HepG2 (cell line): ENCODE data around the gene CUL7. TPM values are rescaled to one million over a fixed set of nuclear protein-coding genes. Genes with fewer than 3 reads are reported as not detected.
A peak's percentile ranks its signal among the peaks of the same experiment; 100 is the strongest.

Experiments
- BRF2 ChIP-seq: sonication (generic); formaldehyde crosslinking; IDR thresholded peaks from 2 replicates; pipeline ENCODE4 v1.8.1; 2022; ENCODE audit warnings: mild to moderate bottlenecking, missing genetic modification reagents
- FOXK2 ChIP-seq: fragments of 450-650 bp; IDR thresholded peaks from 2 replicates; pipeline ENCODE4 v1.6.1; 2016
- GABPB1 ChIP-seq: IDR thresholded peaks from 2 replicates; pipeline ENCODE4 v1.6.1; 2016; ENCODE audit warnings: mild to moderate bottlenecking, missing genetic modification reagents, moderate library complexity, missing compliant biosample characterization
- GRHL1 ChIP-seq: sonication (generic); formaldehyde crosslinking; conservative IDR thresholded peaks from 2 replicates; pipeline ENCODE4 v1.8.0; 2022; ENCODE audit warnings: missing genetic modification reagents
- HNRNPK ChIP-seq: fragments of 200-400 bp; formaldehyde crosslinking; IDR thresholded peaks from 2 replicates; pipeline ENCODE4 v1.6.1; 2018; ENCODE audit warnings: low read length, low read depth, moderate library complexity, mild to moderate bottlenecking; ENCODE audit not compliant: poor library complexity, severe bottlenecking
- KLF16 ChIP-seq, 2 experiments: sonication (generic) in 1 of 2; formaldehyde crosslinking in 1 of 2; IDR thresholded peaks; 2 replicates each; pipeline versions ENCODE4 v1.6.1 to v1.8.0; 2016 to 2023; ENCODE audit warnings: missing genetic modification reagents in 2 of 2, missing compliant biosample characterization in 1 of 2
- MXI1 ChIP-seq: IDR thresholded peaks from 3 replicates; pipeline ENCODE4 v1.6.1; 2012; ENCODE audit warnings: low read depth, low read length, inconsistent platforms, borderline replicate concordance
- POLR2G ChIP-seq: fragments of 200-400 bp; formaldehyde crosslinking; IDR thresholded peaks from 2 replicates; pipeline ENCODE4 v1.6.1; 2018; ENCODE audit warnings: mild to moderate bottlenecking, low read depth, low read length, moderate library complexity
- PPARG ChIP-seq: conservative IDR thresholded peaks from 2 replicates; pipeline ENCODE4 v1.6.1; 2016; ENCODE audit warnings: missing biosample characterization, missing genetic modification reagents
- RBFOX2 ChIP-seq: fragments of 200-400 bp; formaldehyde crosslinking; IDR thresholded peaks from 2 replicates; pipeline ENCODE4 v1.6.1; 2017; ENCODE audit warnings: low read depth, mild to moderate bottlenecking, low read length
- RELA ChIP-seq: sonication (generic); formaldehyde crosslinking; IDR thresholded peaks from 2 replicates; pipeline ENCODE4 v1.4.0; 2020; ENCODE audit warnings: missing genetic modification reagents
- RFXANK ChIP-seq: IDR thresholded peaks from 2 replicates; pipeline ENCODE4 v1.6.1; 2016
- RNF2 ChIP-seq: fragments of 450-650 bp; conservative IDR thresholded peaks from 2 replicates; pipeline ENCODE4 v1.6.1; 2016; ENCODE audit warnings: low read depth
- RORA ChIP-seq: sonication (generic); formaldehyde crosslinking; IDR thresholded peaks from 2 replicates; pipeline ENCODE4 v1.5.0; 2020; ENCODE audit warnings: mild to moderate bottlenecking, missing genetic modification reagents, moderate library complexity
- SRY ChIP-seq: sonication (generic); formaldehyde crosslinking; IDR thresholded peaks from 2 replicates; pipeline ENCODE4 v1.8.0; 2022; ENCODE audit warnings: mild to moderate bottlenecking, missing genetic modification reagents
- TP53 ChIP-seq: sonication (generic); formaldehyde crosslinking; conservative IDR thresholded peaks from 2 replicates; pipeline ENCODE4 v1.4.0; 2020; ENCODE audit warnings: missing genetic modification reagents
- ZMYM2 ChIP-seq: sonication (generic); formaldehyde crosslinking; IDR thresholded peaks from 2 replicates; pipeline ENCODE4 v1.8.0; 2022; ENCODE audit warnings: mild to moderate bottlenecking, missing genetic modification reagents
- ZNF251 ChIP-seq: sonication (generic); formaldehyde crosslinking; IDR thresholded peaks from 2 replicates; pipeline ENCODE4 v1.9.0; 2021; ENCODE audit warnings: mild to moderate bottlenecking, missing genetic modification reagents
- ZNF326 ChIP-seq: sonication (generic); formaldehyde crosslinking; IDR thresholded peaks from 2 replicates; pipeline ENCODE4 v1.4.0; 2020; ENCODE audit warnings: missing genetic modification reagents, borderline replicate concordance
- ZNF569 ChIP-seq: sonication (generic); formaldehyde crosslinking; IDR thresholded peaks from 2 replicates; pipeline ENCODE4 v1.5.0; 2020; ENCODE audit warnings: mild to moderate bottlenecking, missing genetic modification reagents, moderate library complexity, borderline replicate concordance
- ZNF678 ChIP-seq: sonication (generic); formaldehyde crosslinking; IDR thresholded peaks from 2 replicates; pipeline ENCODE4 v1.4.0; 2020; ENCODE audit warnings: mild to moderate bottlenecking, missing genetic modification reagents
- polyA plus RNA-seq, 8 experiments: library from polyadenylated mRNA; depleted of rRNA in 3 of 8; stranded (reverse) in 7 of 8; unstranded in 1 of 8; fragments of >200 nt; fragmentation: Illumina TruSeq in 4 of 8; extraction: Trizol in 4 of 8; gene quantifications; 2 replicates each; pipeline versions ENCODE4 v1.2.1 to v1.2.3, GENCODE V29; 2011 to 2016; ENCODE audit warnings: low read depth in 4 of 8, missing spikeins in 1 of 8, mixed read lengths in 1 of 8; ENCODE audit not compliant: insufficient read depth in 1 of 8
- total RNA-seq, 5 experiments: library from RNA; depleted of rRNA; stranded (reverse); fragments of >200 nt; fragmentation: Illumina TruSeq; extraction: Trizol; gene quantifications; 2 replicates each; pipeline ENCODE4 v1.2.3, GENCODE V29; 2016; ENCODE audit warnings: low read depth in 1 of 5
- TF ChIP-seq, protein P1 (sequence below): IDR thresholded peaks from 2 replicates; pipeline ENCODE4 v1.6.1; 2018; ENCODE audit warnings: missing genetic modification reagents, mild to moderate bottlenecking, missing compliant biosample characterization
- TF ChIP-seq, protein P2 (sequence below): sonication (generic); formaldehyde crosslinking; IDR thresholded peaks from 2 replicates; pipeline ENCODE4 v1.8.0; 2022; ENCODE audit warnings: low read depth, missing genetic modification reagents

Gene CUL7
- total and polyA plus RNA-seq, 2 of the 13 experiments (the other 11 are each of a cell fraction or from before 2014, with no cell fraction given) = 32.0 to 60.7 TPM

DNA sequence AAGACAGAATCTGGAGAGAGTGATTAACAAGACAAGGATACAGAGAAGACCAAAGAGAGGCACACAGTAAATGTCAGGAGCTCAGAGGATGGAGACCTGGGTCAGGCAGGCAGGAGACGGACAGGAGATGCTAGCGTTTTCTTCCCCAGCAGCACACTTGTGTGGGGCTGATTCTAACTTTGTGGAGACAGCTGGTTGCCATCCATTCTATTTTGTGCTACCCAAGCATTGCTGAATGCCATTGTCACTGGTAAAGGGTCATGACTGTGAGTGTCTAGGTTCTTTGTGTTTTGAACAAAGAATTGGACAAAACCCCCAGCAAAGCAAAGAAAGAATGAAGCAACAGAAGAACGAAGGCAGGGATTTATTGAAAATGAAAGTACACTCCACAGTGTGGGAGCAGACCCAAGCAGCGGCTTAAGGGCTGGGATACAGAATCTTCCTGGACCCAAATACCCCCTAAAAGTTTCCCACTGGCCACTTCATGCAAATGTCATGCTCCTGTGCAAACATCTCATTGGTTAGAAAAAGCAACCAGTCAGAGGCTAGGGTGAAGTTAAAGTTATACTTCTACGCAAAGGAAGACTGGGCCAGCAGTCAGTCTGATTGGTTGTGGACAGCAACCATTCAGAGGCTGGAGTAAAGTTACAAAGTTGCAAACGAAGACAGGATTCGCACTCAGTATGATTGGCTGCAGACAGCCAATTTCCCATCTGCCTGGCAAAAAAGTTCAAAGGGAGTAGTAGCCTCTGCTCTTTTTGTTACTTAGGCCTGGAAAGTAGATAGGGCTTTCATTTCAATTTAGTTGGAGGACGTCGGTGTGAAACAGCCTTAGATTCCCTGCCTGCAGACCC is 40.0 kb upstream of the CUL7 start (continued):
- TF ChIP-seq, protein P1, sequence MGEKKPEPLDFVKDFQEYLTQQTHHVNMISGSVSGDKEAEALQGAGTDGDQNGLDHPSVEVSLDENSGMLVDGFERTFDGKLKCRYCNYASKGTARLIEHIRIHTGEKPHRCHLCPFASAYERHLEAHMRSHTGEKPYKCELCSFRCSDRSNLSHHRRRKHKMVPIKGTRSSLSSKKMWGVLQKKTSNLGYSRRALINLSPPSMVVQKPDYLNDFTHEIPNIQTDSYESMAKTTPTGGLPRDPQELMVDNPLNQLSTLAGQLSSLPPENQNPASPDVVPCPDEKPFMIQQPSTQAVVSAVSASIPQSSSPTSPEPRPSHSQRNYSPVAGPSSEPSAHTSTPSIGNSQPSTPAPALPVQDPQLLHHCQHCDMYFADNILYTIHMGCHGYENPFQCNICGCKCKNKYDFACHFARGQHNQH (CRISPR knock-in tag) = no peak
- TF ChIP-seq BRF2 (CRISPR knock-in tag) (no peak), RBFOX2 (no peak), GABPB1 (no peak), TP53 (CRISPR knock-in tag) (no peak), RORA (CRISPR knock-in tag) (no peak), HNRNPK (no peak), MXI1 (no peak; the same call in 2 of the 3 replicates), ZNF678 (CRISPR knock-in tag) (no peak), ZNF569 (CRISPR knock-in tag) (no peak), RFXANK (no peak; the same call in 1 of the 2 replicates), ZNF326 (CRISPR knock-in tag) (no peak), ZMYM2 (CRISPR knock-in tag) (peak; percentile 31; the same call in 1 of the 2 replicates), KLF16 (CRISPR knock-in tag; IDR thresholded peaks at IDR 0.05) (peak in 1 of 2 experiments; percentile 53; a peak in 1 of 4 replicates), POLR2G (peak; percentile 72), SRY (no peak), RNF2 (no peak), PPARG (CRISPR knock-in tag) (no peak), ZNF251 (no peak), FOXK2 (no peak), GRHL1 (CRISPR knock-in tag) (no peak), RELA (CRISPR knock-in tag) (no peak)
- TF ChIP-seq, protein P2, sequence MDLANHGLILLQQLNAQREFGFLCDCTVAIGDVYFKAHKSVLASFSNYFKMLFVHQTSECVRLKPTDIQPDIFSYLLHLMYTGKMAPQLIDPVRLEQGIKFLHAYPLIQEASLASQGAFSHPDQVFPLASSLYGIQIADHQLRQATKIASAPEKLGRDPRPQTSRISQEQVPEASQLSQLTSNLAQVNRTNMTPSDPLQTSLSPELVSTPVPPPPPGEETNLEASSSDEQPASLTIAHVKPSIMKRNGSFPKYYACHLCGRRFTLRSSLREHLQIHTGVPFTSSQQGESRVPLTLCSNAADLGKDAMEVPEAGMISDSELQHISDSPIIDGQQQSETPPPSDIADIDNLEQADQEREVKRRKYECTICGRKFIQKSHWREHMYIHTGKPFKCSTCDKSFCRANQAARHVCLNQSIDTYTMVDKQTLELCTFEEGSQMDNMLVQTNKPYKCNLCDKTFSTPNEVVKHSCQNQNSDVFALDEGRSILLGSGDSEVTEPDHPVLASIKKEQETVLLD (CRISPR knock-in tag) = no peak
